H1 (cell line): ENCODE measurements around the gene ARHGAP28. TPM values are rescaled to one million over a fixed set of nuclear protein-coding genes. Genes with fewer than 3 reads are reported as not detected.

Experiments
- CTCF ChIA-PET: fragments of 300-600 bp; sonication (Branson Sonifier 250); formaldehyde crosslinking; loops from one replicate; lab custom pipeline; 2021; ENCODE audit not compliant: partially characterized antibody; lab: Charles Lee
- POLR2A ChIA-PET: fragments of 300-600 bp; sonication (Branson Sonifier 250); formaldehyde crosslinking; loops from one replicate; lab custom pipeline; 2021; ENCODE audit warnings: inconsistent platforms; ENCODE audit not compliant: partially characterized antibody; lab: Charles Lee
- DNase-seq, 2 experiments: peaks; one replicate each; pipeline versions ENCODE4 v3.0.0 to v3.0.0-alpha.2; 2010 to 2022; ENCODE audit warnings: low spot score in 2 of 2, low read depth in 1 of 2, mixed read lengths in 1 of 2
- FAIRE-seq: peaks from 2 replicates; lab custom pipeline; 2011; peaks lifted over from hg19 to GRCh38; lab: Jason Lieb, UNC
- H2AFZ ChIP-seq: 2 replicates; pipeline ENCODE4 v1.8.1; 2012; ENCODE audit warnings: low read length, inconsistent platforms
- H2AK5ac ChIP-seq: 2 replicates; pipeline ENCODE4 v1.6.1; 2013; ENCODE audit warnings: low read depth, low read length
- H2BK120ac ChIP-seq: replicated peaks from 2 replicates; pipeline ENCODE3; 2013; ENCODE audit warnings: low read depth, low read length, inconsistent platforms
- H2BK12ac ChIP-seq: 2 replicates; pipeline ENCODE4 v1.6.1; 2013; ENCODE audit warnings: low read depth, low read length
- H2BK15ac ChIP-seq: 2 replicates; pipeline ENCODE4 v1.6.1; 2013; ENCODE audit warnings: low read length
- H2BK20ac ChIP-seq: 2 replicates; pipeline ENCODE4 v1.6.1; 2013; ENCODE audit warnings: low read length
- H2BK5ac ChIP-seq: 2 replicates; pipeline ENCODE4 v1.6.1; 2013; ENCODE audit warnings: low read depth, low read length
- H3K14ac ChIP-seq: 2 replicates; pipeline ENCODE4 v1.6.1; 2013; ENCODE audit warnings: inconsistent platforms; ENCODE audit not compliant: insufficient read length
- H3K18ac ChIP-seq: 2 replicates; pipeline ENCODE4 v1.6.1; 2013; ENCODE audit warnings: low read length; ENCODE audit errors: extremely low read depth
- H3K23ac ChIP-seq: 2 replicates; pipeline ENCODE4 v1.6.1; 2013; ENCODE audit warnings: inconsistent platforms; ENCODE audit not compliant: insufficient read length
- H3K23me2 ChIP-seq: 2 replicates; pipeline ENCODE4 v1.6.1; 2013; ENCODE audit warnings: low read depth, low read length
- H3K27ac ChIP-seq: 2 replicates; pipeline ENCODE4 v1.6.1; 2011; ENCODE audit warnings: low read depth, low read length, inconsistent platforms
- H3K27me3 ChIP-seq, 4 experiments: replicated peaks in 1 of 4; 1 replicate in 1 of 4; 2 replicates in 3 of 4; pipeline versions ENCODE4 v1.6.1 to v1.8.1; 2011 to 2013; ENCODE audit warnings: low read length in 3 of 4, mild to moderate bottlenecking in 3 of 4, inconsistent platforms in 2 of 4, mixed read lengths in 2 of 4, moderate library complexity in 1 of 4; ENCODE audit not compliant: control insufficient read depth in 3 of 4, insufficient read depth in 3 of 4; ENCODE audit errors: extremely low read depth in 1 of 4
- H3K36me3 ChIP-seq, 4 experiments: 2 replicates each; pipeline versions ENCODE4 v1.6.1 to v1.8.1; 2011 to 2013; ENCODE audit warnings: mild to moderate bottlenecking in 4 of 4, low read length in 3 of 4, moderate library complexity in 2 of 4, control low read depth in 1 of 4, inconsistent platforms in 1 of 4; ENCODE audit not compliant: insufficient read depth in 4 of 4, control insufficient read depth in 2 of 4
- H3K4ac ChIP-seq: replicated peaks from 2 replicates; pipeline ENCODE3; 2013; ENCODE audit warnings: low read length, low read depth, mixed read lengths, inconsistent platforms; ENCODE audit not compliant: insufficient read length
- H3K4me1 ChIP-seq, 4 experiments: replicated peaks in 1 of 4; 1 replicate in 1 of 4; 2 replicates in 3 of 4; pipeline versions ENCODE4 v1.6.1 to v1.8.1; 2011 to 2013; ENCODE audit warnings: low read length in 3 of 4, inconsistent platforms in 2 of 4, mixed read lengths in 1 of 4; ENCODE audit not compliant: insufficient read depth in 4 of 4, control insufficient read depth in 3 of 4
- H3K4me2 ChIP-seq, 2 experiments: 2 replicates each; pipeline versions ENCODE4 v1.6.1 to v1.8.1; 2011 to 2013; ENCODE audit warnings: low read depth in 2 of 2, low read length in 2 of 2, control low read depth in 1 of 2, inconsistent platforms in 1 of 2, mild to moderate bottlenecking in 1 of 2; ENCODE audit not compliant: insufficient read depth in 1 of 2
- H3K4me3 ChIP-seq, 4 experiments: fragments of 200-600, 300-600 bp in 1 of 4; sonication (generic), shearing (Covaris generic), sonication (Bioruptor Twin) in 1 of 4; 2 replicates each; pipeline versions ENCODE4 v1.5.1 to v1.8.1; 2011 to 2016; ENCODE audit warnings: low read length in 4 of 4, low read depth in 3 of 4, control low read depth in 2 of 4, inconsistent platforms in 2 of 4, mild to moderate bottlenecking in 2 of 4, mixed read lengths in 1 of 4, moderate library complexity in 1 of 4; ENCODE audit not compliant: insufficient read depth in 2 of 4; ENCODE audit errors: extremely low read depth in 1 of 4
- H3K56ac ChIP-seq: replicated peaks from 2 replicates; pipeline ENCODE3; 2013; ENCODE audit warnings: low read depth, mild to moderate bottlenecking, mixed read lengths, low read length, inconsistent platforms; ENCODE audit not compliant: insufficient read length
- H3K79me1 ChIP-seq: 2 replicates; pipeline ENCODE4 v1.6.1; 2013; ENCODE audit warnings: low read depth, low read length, control low read depth
- H3K79me2 ChIP-seq, 2 experiments: 2 replicates each; pipeline versions ENCODE4 v1.6.1 to v1.8.1; 2012 to 2013; ENCODE audit warnings: low read length in 2 of 2, mild to moderate bottlenecking in 2 of 2, inconsistent platforms in 1 of 2; ENCODE audit not compliant: insufficient read depth in 2 of 2, control insufficient read depth in 1 of 2
- H3K9ac ChIP-seq, 4 experiments: replicated peaks in 1 of 4; 1 replicate in 1 of 4; 2 replicates in 3 of 4; pipeline versions ENCODE4 v1.6.1 to v1.8.1; 2011 to 2013; ENCODE audit warnings: low read depth in 3 of 4, low read length in 3 of 4, control low read depth in 2 of 4, mild to moderate bottlenecking in 2 of 4, moderate library complexity in 2 of 4, inconsistent platforms in 1 of 4; ENCODE audit errors: extremely low read depth in 1 of 4
- H3K9me3 ChIP-seq, 2 experiments: 2 replicates each; pipeline versions ENCODE4 v1.6.1 to v1.8.1; 2012 to 2013; ENCODE audit warnings: mild to moderate bottlenecking in 2 of 2, moderate library complexity in 2 of 2, control low read depth in 1 of 2, inconsistent platforms in 1 of 2, low read depth in 1 of 2, low read length in 1 of 2, mixed read lengths in 1 of 2; ENCODE audit not compliant: insufficient read depth in 2 of 2
- H4K20me1 ChIP-seq, 2 experiments: replicated peaks in 1 of 2; 2 replicates each; pipeline versions ENCODE3 to v1.8.1; 2011 to 2013; ENCODE audit warnings: inconsistent platforms in 2 of 2, low read length in 2 of 2, mild to moderate bottlenecking in 1 of 2; ENCODE audit not compliant: insufficient read depth in 2 of 2, control insufficient read depth in 1 of 2
- H4K5ac ChIP-seq: 2 replicates; pipeline ENCODE4 v1.6.1; 2013; ENCODE audit warnings: low read length, low read depth, mixed read lengths, inconsistent platforms; ENCODE audit not compliant: insufficient read length
- H4K8ac ChIP-seq: 2 replicates; pipeline ENCODE4 v1.8.0; 2013; ENCODE audit warnings: mild to moderate bottlenecking, moderate library complexity, low read length, inconsistent platforms; ENCODE audit not compliant: insufficient read depth; ENCODE audit errors: extremely low read depth
- H4K91ac ChIP-seq: replicated peaks from 2 replicates; pipeline ENCODE3; 2013; ENCODE audit warnings: low read length, mixed read lengths, inconsistent platforms; ENCODE audit not compliant: insufficient read length
- GABPA ChIP-seq: IDR thresholded peaks from 2 replicates; pipeline ENCODE4 v1.6.1; 2011; ENCODE audit warnings: mild to moderate bottlenecking, low read length, moderate library complexity, borderline replicate concordance; ENCODE audit not compliant: insufficient read depth
- WGBS, 2 experiments: shearing (Covaris generic) in 1 of 2; methylation state at CpG; one replicate each; pipeline versions ENCODE4 v1.1.6 to v1.1.7; 2013 to 2015; ENCODE audit warnings: low lambda C conversion rate in 2 of 2, mixed read lengths in 2 of 2, inconsistent platforms in 1 of 2, low coverage in 1 of 2, missing lambda C conversion rate in 1 of 2; ENCODE audit not compliant: insufficient replicate concordance in 2 of 2, insufficient coverage in 1 of 2, insufficient read length in 1 of 2; ENCODE audit errors: extremely low coverage in 1 of 2, missing lambda C conversion rate in 1 of 2; 5-methylcytosine and 5-hydroxymethylcytosine counted together
- polyA plus RNA-seq, 7 experiments: library from polyadenylated mRNA; depleted of rRNA in 3 of 7; stranded (reverse) in 5 of 7; unstranded in 2 of 7; fragments of >200 nt in 5 of 7; fragments of 200-250 nt in 2 of 7; gene quantifications; 1 replicate in 5 of 7; 2 replicates in 1 of 7; 4 replicates in 1 of 7; pipeline versions ENCODE4 v1.2.1 to v1.2.3, GENCODE V29; 2011 to 2013; ENCODE audit warnings: missing spikeins in 2 of 7, mixed read lengths in 2 of 7
- total RNA-seq: library from RNA; stranded (reverse); fragmentation: NEBNext Ultra II Directional; extraction: Animal tissue kit (Norgen Biotek cat#: 25700); gene quantifications from 2 replicates; pipeline ENCODE4 v1.2.1, GENCODE V29; 2021
- TF ChIP-seq, protein P1 (sequence below): IDR thresholded peaks from 2 replicates; pipeline ENCODE4 v1.6.1; 2011; ENCODE audit warnings: low read depth, mild to moderate bottlenecking, low read length; ENCODE audit not compliant: insufficient read depth

ARHGAP28 gene
- total and polyA plus RNA-seq, 2 of the 8 experiments (the other 6 are each of a cell fraction or from before 2014, with no cell fraction given), result 2.9 to 14.4 TPM

DNA sequence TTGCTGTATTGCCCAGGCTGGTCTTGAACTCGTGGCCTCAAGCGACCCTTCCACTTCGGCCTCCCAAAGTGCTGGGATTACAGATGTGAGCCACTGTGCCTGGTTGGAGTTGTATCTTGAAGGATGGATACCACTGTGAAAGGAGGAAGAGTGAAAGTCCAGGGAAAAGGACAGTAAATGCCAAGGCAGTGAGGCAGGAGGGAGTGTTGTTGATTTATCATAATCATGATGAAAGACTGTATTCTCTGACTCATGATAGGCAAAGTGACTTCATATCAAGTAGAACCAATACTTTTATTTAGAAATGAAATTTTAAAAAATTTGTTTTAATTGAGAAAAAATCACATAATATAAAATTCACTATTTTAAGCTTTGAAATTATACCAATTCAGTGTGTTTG is 162.3 kb downstream of the ARHGAP28 start:
- Histone ChIP-seq H4K8ac (no peak overlapping the region), H3K27ac (no peak overlapping the region), H3K14ac (no peak overlapping the region), H3K79me2 (no peaks in the 10 kb centered on the region), H3K9me3 (no peaks in the 10 kb centered on the region), H4K91ac (no peak overlapping the region), H3K23ac (no peak overlapping the region), H2BK5ac (no peak overlapping the region), H2BK12ac (no peak overlapping the region), H2AFZ (no peak overlapping the region), H3K18ac (no peak overlapping the region), H4K20me1 (no peaks in the 10 kb centered on the region), H3K4me2 (no peak overlapping the region), H2BK15ac (no peak overlapping the region), H2BK20ac (no peak overlapping the region), H3K79me1 (no peaks in the 10 kb centered on the region), H3K27me3 (no peaks in the 10 kb centered on the region), H3K36me3 (no peaks in the 10 kb centered on the region; a peak in 1 of 8 replicates), H3K4me1 (no peaks in the 10 kb centered on the region), H3K4ac (no peak overlapping the region), H3K23me2 (no peaks in the 10 kb centered on the region), H2AK5ac (no peak overlapping the region), H4K5ac (no peak overlapping the region), H3K9ac (no peak overlapping the region), H3K4me3 (no peak overlapping the region), H2BK120ac (no peak overlapping the region), H3K56ac (no peak overlapping the region)
- WGBS, 2 experiments, result 90% methylated on average over 3 of the region's 3 CpGs; no CpG with 5 or more reads in 1 of the 2 experiments
- TF ChIP-seq, protein P1, sequence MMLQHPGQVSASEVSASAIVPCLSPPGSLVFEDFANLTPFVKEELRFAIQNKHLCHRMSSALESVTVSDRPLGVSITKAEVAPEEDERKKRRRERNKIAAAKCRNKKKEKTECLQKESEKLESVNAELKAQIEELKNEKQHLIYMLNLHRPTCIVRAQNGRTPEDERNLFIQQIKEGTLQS, result no peak
- no peak for TF ChIP-seq GABPA
- ChIA-PET CTCF (interaction anchor here (0.6 to 1.8 kb wide), 5 partner anchors 11 to 1322 kb away, joined by 3 to 7 read pairs (median 3); no protein-coding TSS in a partner anchor), POLR2A (no interaction called here)
- DNase-seq (no peak), FAIRE-seq (no peak)
